ENCODE data around the gene TLR6. TPM values are rescaled to one million over a fixed set of nuclear protein-coding genes. Genes with fewer than 3 reads are reported as not detected.

TLR6 gene
- 4.6 TPM for total RNA-seq

GRCh38 chr4:38856524-38857337 is at the start of gene TLR6:
Gene TLR6 (minus strand): TSS chr4:38856817. CDS start chr4:38829473, 27,344 bp downstream.

GRCh38 chr4:38867478-38868058 is 11.0 kb upstream of the TLR6 start, which contains the start of gene FAM114A1:
Gene FAM114A1 (plus strand): TSS chr4:38867806. CDS start chr4:38878079, 10,273 bp downstream.

DNA sequence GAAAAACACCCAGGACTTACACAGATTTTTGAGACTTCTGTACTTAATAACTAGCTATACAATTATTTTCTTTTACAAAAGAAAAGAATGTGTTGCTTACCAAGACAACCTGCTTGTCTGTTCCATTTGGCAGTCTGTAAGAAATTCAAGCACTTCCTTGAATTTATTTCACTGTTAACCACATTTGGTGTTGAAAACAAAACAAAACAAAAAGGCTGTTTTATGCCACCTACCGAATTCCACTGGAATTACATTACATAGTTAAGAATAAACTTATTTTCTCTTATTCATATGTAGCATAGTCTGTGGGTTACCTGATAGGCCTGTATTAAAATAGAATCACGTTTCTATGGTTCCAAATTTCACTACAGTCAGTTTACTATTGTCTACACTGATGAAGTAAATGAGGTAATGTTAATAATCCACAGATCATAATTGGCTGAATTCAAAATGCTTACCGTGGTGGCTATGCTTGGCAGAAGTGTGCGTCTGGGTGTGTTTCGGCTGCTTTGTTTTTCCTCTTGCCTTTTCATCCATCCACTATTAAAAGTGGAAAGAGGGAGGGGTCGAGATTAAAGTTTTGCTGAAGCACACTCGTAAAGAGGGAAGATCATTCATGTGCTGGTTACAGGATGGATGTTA is 51.8 kb downstream of the TLR6 start, which contains the start of gene TLR1:
Gene TLR1, minus strand, starts transcription at position 138 of the 642 bp plus-strand sequence. CDS start 5,960 bp downstream, outside the sequence.

DNA sequence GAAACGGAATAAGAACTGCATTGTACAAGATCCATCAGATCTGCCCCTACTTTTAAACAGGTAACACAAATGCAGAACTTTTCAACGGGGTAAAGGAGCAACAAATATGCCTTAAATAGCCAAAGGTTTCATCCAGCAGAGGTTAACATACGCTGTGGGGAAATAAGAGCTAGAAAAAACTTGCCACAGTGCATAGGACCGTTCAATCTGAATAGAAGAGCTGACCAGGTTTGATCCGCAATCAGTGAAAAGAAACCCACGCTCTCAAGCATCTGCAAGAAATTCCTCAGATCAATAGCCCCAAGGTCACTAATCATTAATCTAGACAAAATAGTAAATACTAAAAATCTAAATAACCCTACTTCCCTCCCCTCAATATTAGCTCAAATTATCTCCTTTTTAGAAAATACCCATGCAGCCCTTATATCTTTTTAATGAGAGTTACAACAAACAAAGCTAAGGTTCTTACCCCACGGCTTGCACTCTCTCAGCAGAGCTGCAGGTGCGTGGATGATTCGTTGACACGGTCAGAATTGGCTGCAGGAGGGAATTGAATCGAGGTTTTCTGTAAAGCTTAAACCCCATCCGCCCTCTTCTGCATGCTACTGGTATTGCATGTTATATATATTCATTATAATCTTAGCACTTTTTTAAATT is 74.0 kb downstream of the TLR6 start, which contains the start of gene TLR10:
Gene TLR10, minus strand, starts transcription at position 539 of the 657 bp plus-strand sequence. CDS start 7,400 bp downstream, outside the sequence.

Small RNAs within 50 kb of the gene (small RNA-seq; reads per million reads assigned to genes)
- gene MIR574: 1.6 reads per million, percentile 84 among the genes with 10 or more reads in this experiment

Other genes with a start within 250 kb of the TLR6 start
- 17.3 TPM for gene KLF3, start 192.6 kb downstream of the TLR6 start, total RNA-seq
- gene TLR10, start 73.8 kb downstream of the TLR6 start, total RNA-seq: 4.2 TPM
- gene TLR1, start 52.0 kb downstream of the TLR6 start, total RNA-seq: 8.3 TPM
- gene FAM114A1, start 11.0 kb upstream of the TLR6 start, total RNA-seq: 18.5 TPM
- 0.46 TPM for gene TMEM156, start 175.6 kb upstream of the TLR6 start, total RNA-seq
- 134 TPM for gene KLHL5, start 205.4 kb upstream of the TLR6 start, total RNA-seq